Measurements from ENCODE around the gene RARRES1. TPM values are rescaled to one million over a fixed set of nuclear protein-coding genes. Genes with fewer than 3 reads are reported as not detected.

The RARRES1 gene
- total RNA-seq, 2 donors from 2014 or later: 10.0 to 291 TPM

GRCh38 chr3:158743664-158744566 lies 11.7 kb upstream of the RARRES1 start:
- no peak overlapping the region for H3K4me3 ChIP-seq
- peaks cover 6% of the 10 kb centered on the region for H3K36me3 ChIP-seq
- no peak for DNase-seq (ENCODE audit: low spot score)
- H3K4me1 ChIP-seq: peaks cover 0 to 3% of the 10 kb centered on the region in 2 donors
- H3K27ac ChIP-seq: no peak overlapping the region
- TF ChIP-seq, protein P1, sequence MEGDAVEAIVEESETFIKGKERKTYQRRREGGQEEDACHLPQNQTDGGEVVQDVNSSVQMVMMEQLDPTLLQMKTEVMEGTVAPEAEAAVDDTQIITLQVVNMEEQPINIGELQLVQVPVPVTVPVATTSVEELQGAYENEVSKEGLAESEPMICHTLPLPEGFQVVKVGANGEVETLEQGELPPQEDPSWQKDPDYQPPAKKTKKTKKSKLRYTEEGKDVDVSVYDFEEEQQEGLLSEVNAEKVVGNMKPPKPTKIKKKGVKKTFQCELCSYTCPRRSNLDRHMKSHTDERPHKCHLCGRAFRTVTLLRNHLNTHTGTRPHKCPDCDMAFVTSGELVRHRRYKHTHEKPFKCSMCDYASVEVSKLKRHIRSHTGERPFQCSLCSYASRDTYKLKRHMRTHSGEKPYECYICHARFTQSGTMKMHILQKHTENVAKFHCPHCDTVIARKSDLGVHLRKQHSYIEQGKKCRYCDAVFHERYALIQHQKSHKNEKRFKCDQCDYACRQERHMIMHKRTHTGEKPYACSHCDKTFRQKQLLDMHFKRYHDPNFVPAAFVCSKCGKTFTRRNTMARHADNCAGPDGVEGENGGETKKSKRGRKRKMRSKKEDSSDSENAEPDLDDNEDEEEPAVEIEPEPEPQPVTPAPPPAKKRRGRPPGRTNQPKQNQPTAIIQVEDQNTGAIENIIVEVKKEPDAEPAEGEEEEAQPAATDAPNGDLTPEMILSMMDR (IDR thresholded peaks at IDR 0.05): no peak
- no peaks in the 10 kb centered on the region for H3K9me3 ChIP-seq
- H3K27me3 ChIP-seq: no peaks in the 10 kb centered on the region

GRCh38 chr3:158742871-158743663 lies 10.8 kb upstream of the RARRES1 start:
- Histone ChIP-seq H3K36me3 (peaks cover 6% of the 10 kb centered on the region), H3K27ac (no peak overlapping the region), H3K4me3 (no peak overlapping the region), H3K4me1 (peaks cover 0 to 1% of the 10 kb centered on the region in 2 donors), H3K27me3 (no peaks in the 10 kb centered on the region), H3K9me3 (no peaks in the 10 kb centered on the region)
- DNase-seq (ENCODE audit: low spot score): no peak
- TF ChIP-seq, protein P1 (IDR thresholded peaks at IDR 0.05): no peak

GRCh38 chr3:158739661-158740060 lies 7.4 kb upstream of the RARRES1 start:
- H3K4me3 ChIP-seq: no peak overlapping the region
- H3K27me3 ChIP-seq: no peaks in the 10 kb centered on the region
- H3K4me1 ChIP-seq: no peaks in the 10 kb centered on the region
- no peak for DNase-seq (ENCODE audit: low spot score)
- TF ChIP-seq, protein P1 (IDR thresholded peaks at IDR 0.05): no peak
- no peak overlapping the region for H3K27ac ChIP-seq
- peaks cover 0 to 9% of the 10 kb centered on the region in 2 donors for H3K9me3 ChIP-seq
- H3K36me3 ChIP-seq: no peaks in the 10 kb centered on the region

- Histone ChIP-seq H3K4me1 (no peaks in the 10 kb centered on the region), H3K4me3 (no peak overlapping the region), H3K27ac (no peak overlapping the region), H3K27me3 (no peaks in the 10 kb centered on the region), H3K36me3 (no peaks in the 10 kb centered on the region), H3K9me3 (peaks cover 0 to 9% of the 10 kb centered on the region in 2 donors)
- no peak for DNase-seq (ENCODE audit: low spot score)
- TF ChIP-seq, protein P1 (IDR thresholded peaks at IDR 0.05): no peak
These were observed 6.8 kb upstream of the RARRES1 start for GRCh38 chr3:158739078-158739477.

GRCh38 chr3:158738653-158739052 lies 6.4 kb upstream of the RARRES1 start:
- TF ChIP-seq, protein P1 (IDR thresholded peaks at IDR 0.05): no peak
- Histone ChIP-seq H3K27me3 (no peaks in the 10 kb centered on the region), H3K4me1 (no peaks in the 10 kb centered on the region), H3K9me3 (peaks cover 0 to 9% of the 10 kb centered on the region in 2 donors), H3K36me3 (no peaks in the 10 kb centered on the region), H3K27ac (no peak overlapping the region), H3K4me3 (no peak overlapping the region)
- DNase-seq (ENCODE audit: low spot score): no peak

Measured in right atrium auricular region (tissue), 2 donors.